ENCODE data around the gene SAMD11.
"Not testable (repeated sequence)": the region's sequence is repeated elsewhere in the genome, so short reads cannot be mapped to it uniquely, and the experiment has no call there.

The SAMD11 gene

DNA sequence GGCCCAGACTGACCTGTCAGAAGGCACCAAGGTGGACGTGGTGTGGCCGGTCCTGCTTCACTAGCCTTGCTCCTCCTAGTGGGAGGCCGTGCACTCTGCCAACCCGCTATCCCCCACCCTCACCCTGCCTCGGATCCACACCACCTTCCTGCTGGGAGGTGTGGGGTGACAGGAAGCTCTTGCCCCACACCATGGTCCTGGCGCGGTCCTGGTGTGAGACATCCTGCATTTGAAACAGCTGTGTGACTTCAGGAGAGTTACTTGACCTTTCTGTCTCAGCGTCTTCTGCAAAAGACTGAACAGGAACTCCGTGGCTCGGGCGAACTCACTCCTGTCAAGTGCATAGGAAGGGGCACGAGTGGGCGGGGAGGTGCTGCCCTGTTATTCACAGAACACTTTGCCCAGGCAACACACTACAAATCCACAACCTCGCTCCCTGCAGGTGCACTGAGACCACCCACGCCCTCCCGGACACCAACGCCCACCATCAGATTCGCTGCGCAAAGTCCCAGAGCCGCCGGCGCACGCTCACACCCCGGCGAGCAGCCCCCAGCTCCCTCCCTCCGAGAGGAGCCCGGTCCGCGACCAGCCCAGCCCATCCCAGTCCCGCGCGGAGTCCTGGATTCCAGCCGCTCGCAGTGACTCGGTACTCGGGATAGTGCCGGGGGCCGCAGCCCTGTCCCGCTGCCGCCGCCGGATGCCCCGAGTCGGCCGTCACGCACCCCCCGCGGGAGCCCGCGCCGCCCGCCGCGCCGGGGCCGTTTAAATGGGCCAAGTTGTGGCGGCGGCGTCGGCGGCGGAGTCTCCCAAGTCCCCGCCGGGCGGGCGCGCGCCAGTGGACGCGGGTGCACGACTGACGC lies at the start of gene SAMD11:
SAMD11 (plus strand) TSS at position 793 of the 860 bp plus-strand sequence. CDS start 509 bp downstream, outside the sequence.
- peak; percentile 45 for DNase-seq (ENCODE audit: low read depth)

GRCh38 chr1:876428-877208 lies 47.1 kb upstream of the SAMD11 start:
- not testable (repeated sequence) for DNase-seq (ENCODE audit: low read depth)

GRCh38 chr1:877209-877986 lies 46.3 kb upstream of the SAMD11 start:
- DNase-seq (ENCODE audit: low read depth): not testable (repeated sequence)

DNA sequence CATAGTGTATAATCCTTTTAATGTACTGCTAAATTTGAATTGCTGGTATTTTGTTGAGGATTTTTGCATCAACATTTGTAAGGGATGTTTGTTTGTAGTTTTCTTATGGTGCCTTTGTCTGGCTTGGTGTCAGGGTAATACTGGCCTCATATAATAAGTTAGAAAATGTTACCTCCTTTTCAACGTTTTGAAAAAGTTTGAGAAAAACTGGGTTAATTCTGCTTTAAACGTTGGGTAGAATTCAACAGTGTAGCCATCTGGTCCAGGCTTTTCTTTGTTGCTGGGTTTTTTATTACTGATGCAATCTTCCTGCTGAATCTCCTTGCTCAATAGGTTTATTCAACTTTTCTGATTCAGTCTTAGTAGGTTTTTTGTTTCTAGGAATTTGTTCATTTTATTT lies 43.2 kb upstream of the SAMD11 start:
- not testable (repeated sequence) for DNase-seq (ENCODE audit: low read depth)

DNA sequence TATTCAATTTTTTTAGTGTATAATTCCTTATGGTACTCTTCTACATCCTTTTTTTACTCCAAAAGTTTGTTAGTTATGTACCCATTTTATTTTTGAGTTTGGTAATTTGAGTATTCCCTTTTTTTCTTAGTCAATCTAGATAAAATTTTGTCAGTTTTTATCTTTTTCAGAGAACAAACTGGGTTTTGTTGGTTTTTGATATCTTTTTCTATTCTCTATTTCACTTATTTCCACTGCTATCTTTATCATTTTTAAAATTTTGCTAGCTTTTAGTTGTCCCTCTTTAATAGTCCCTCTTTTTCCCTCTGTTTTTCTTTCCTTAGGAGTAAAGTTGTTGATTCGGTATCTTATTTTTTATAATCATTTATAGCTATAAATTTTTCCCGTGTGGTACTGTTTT lies 42.8 kb upstream of the SAMD11 start:
- DNase-seq (ENCODE audit: low read depth): not testable (repeated sequence)

- no peak for DNase-seq (ENCODE audit: low read depth)
These were observed 37.4 kb upstream of the SAMD11 start for GRCh38 chr1:886311-886710.

GRCh38 chr1:886760-887159 lies 37.0 kb upstream of the SAMD11 start:
- DNase-seq (ENCODE audit: low read depth): no peak

- DNase-seq (ENCODE audit: low read depth): no peak
These were observed 35.4 kb upstream of the SAMD11 start for GRCh38 chr1:888297-888696.

GRCh38 chr1:889774-890173 lies 33.9 kb upstream of the SAMD11 start:
- DNase-seq (ENCODE audit: low read depth): not testable (repeated sequence)

DNA sequence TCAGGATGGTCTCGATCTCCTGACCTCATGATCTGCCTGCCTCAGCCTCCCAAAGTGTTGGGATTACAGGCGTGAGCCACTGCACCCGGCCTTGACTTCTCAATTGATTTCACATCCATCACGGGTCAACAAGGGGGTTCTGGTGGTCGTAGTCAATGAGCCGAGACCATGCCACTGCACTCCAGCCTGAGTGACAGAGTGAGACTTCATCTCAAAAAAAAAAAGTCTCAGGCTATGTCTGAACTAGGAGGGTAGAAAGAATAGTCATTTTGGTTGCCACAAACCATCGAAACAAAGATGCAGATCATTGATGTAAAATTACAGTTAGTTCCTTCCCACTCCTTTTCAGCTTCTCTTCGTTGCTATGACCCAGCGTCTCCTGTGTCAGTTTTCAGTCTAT lies 33.5 kb upstream of the SAMD11 start:
- not testable (repeated sequence) for DNase-seq (ENCODE audit: low read depth)

- DNase-seq (ENCODE audit: low read depth): no peak
These were observed 33.1 kb upstream of the SAMD11 start for GRCh38 chr1:890661-891060.

DNA sequence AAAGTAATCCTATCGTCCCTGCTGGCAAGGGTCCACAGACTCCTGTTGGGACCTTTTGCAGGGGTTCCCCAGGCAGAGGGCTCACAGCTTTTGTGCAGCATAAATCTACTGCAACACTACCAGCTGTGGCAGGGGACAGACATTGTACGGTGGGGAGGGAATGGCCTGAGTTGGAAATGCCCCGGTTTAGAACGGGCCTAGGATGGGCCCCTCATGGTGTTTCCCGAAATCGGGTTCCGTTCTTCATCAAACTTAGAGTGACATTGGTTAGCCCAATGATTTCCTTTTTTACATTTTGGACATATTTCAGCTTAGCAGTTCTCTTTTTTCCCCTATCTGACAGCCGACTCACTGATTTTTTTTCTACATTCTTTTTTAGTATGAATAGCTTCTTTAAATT lies 26.5 kb upstream of the SAMD11 start:
- DNase-seq (ENCODE audit: low read depth): no peak

- not testable (repeated sequence) for DNase-seq (ENCODE audit: low read depth)
These were observed 25.8 kb upstream of the SAMD11 start for GRCh38 chr1:897951-898350.

- no peak for DNase-seq (ENCODE audit: low read depth)
These were observed 23.9 kb upstream of the SAMD11 start for GRCh38 chr1:899636-900317.

DNA sequence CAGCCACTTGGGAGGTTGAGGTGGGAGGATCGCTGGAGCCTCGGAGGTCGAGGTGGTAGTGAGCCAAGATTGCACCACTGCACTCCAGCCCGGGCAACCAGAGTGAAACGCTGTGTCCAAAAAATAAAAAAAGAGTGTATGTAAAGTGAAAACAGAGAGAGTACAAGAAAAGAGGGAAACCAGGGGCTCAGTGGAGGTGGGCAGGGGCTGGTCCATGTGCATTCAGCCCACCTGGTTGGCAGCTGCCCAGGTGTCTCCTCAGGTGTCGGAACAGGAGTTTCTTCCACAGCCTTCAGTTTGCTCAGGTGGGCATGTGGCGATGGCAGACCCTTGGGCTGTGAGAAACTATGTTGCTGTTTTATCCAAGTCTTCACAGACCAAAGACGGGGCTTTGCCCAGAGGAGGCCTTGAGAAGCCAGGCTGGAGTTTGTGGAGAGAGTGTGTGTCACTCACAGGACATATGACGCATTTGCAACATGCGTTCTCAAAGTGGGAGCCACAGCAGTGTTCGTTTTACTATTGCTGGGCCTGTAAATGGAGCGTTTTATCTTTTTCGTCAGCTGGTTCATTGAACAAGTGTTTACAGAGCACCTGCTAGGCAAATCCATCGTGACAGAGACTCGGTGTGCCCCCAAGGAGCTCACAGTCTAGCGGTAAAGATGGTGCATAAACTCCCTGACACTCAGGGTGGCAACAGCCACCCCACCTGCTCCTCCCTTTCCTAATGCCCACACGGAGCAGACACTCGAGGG lies 22.4 kb upstream of the SAMD11 start:
- no peak for DNase-seq (ENCODE audit: low read depth)

DNA sequence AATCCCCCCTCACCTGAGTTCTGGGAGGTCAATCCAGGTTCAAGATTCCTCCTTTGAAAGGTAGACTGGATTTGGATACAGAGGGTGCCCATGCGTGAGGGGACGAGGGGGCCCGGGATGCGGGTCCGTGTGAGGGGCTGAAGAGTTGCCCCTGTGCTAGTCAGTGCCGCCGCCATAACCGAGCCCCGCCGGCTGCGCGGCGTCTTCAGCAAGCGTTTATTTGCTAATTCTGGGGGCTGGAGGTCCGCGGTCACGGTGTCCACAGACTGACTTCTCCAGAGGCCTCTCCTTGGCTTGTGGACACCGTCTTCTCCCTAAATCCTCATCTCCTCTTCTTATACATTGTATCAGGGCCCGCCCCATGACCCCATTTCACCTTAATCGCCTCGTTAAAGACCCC lies 20.9 kb upstream of the SAMD11 start:
- no peak for DNase-seq (ENCODE audit: low read depth)

DNA sequence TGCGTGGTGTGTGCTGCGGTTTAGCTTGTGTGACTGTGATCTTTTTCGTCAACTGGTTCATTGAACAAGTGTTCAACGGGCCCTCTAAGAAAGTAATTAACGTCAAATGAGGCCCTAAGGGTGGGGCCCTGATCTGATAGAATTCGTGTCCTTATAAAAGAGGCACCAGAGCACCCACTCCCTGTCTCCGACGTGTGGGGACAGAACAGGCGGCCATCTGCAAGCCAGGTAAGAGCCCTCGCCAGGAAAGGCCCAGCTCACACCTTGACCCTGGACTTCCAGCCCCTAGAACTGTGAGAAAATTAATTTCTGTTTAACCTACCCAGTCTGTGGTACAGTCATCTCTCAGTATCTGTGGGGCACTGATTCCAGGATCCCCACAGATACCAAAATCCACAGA lies 20.4 kb upstream of the SAMD11 start:
- DNase-seq (ENCODE audit: low read depth): no peak

GRCh38 chr1:903721-904271 lies 19.9 kb upstream of the SAMD11 start:
- DNase-seq (ENCODE audit: low read depth): no peak

GRCh38 chr1:904310-904950 lies 19.3 kb upstream of the SAMD11 start:
- peak; percentile 81 for DNase-seq (ENCODE audit: low read depth)

DNA sequence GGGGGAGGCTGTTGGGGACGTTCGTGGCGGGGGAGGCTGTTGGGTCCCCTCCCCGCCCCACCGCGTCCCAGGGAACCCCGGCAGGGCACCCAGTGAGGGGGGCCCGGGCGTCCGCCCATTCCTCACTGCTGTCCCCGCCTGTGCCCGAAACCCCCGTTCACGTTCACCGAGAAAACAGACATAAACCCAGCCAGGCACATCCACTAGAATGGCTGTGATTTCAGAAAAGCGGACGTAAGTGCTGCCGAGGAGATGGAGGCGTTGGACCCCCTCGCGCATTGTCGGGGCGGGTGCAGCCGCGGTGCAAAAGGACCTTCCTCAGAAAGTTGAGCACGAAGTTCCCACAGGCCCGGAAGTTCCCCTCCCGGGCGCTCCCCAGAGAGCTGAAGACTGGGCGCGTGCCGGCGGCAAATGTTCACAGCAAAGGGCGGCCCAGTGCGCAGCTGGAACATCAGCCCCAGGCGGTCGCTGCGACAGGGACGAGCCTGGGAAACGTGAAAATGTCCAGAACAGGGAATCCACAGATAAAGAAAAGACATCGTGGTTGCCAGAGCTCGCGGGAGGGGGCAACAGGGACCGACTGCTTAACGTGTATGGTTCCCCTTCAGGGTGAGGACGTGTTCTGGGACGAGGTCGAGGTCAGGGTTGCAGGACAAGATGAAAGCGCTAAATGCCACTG lies 18.5 kb upstream of the SAMD11 start:
- no peak for DNase-seq (ENCODE audit: low read depth)

All from stimulated activated CD8-positive, alpha-beta memory T cell treated with anti-CD3 and anti-CD28 coated beads, Interleukin-12 subunit alpha, Interleukin-12 subunit beta, amount 100 ng/mL, for 4 hours (primary cell).